Raji (cell line): ENCODE measurements around the gene SMARCB1.

Experiments
- POLR2A ChIP-seq: IDR thresholded peaks from 2 replicates; pipeline ENCODE4 v1.6.1; 2011; ENCODE audit warnings: low read depth, low read length, control low read depth; ENCODE audit not compliant: insufficient read depth

The SMARCB1 gene

DNA sequence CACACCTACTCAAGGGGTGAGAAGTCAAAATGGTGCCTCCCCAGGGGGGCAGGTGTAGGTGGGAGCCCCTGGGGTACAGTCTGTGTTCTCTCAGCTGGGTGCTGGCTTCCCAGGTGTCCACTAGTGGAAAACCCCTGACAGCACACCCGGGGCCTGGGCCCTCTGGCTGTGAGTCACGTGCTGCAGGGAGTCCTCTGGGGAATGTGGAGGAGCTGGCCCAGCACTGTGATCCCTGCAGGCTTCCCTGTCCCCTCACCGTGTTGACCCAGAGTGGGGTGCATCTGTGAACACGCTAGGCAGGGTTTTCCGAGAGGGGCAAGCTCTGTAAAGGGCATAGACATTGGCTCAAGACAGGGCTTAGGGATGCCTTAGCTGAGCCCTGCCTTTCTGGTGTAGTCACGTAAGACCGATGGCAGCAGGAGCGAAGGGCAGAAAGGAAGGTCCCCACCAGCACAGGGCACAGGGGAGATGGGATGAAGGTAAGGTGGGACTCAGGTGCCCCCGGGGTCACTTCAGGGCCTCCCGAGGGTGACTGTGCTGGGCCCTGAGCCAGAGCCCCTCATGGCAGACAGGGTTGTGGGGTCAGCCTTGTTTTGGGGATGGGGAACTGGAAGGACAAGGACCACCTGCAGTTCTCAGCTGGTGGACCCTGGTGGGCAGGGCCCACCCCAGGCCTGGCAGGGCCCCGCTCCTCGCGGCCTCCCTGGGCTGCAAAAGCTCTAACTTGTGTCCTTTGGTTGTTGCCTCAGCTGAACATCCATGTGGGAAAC lies 37.9 kb downstream of the SMARCB1 start:
- TF ChIP-seq POLR2A: no peak

- no peak for TF ChIP-seq POLR2A
Observed at GRCh38 chr22:23825246-23825905, 38.6 kb downstream of the SMARCB1 start.

DNA sequence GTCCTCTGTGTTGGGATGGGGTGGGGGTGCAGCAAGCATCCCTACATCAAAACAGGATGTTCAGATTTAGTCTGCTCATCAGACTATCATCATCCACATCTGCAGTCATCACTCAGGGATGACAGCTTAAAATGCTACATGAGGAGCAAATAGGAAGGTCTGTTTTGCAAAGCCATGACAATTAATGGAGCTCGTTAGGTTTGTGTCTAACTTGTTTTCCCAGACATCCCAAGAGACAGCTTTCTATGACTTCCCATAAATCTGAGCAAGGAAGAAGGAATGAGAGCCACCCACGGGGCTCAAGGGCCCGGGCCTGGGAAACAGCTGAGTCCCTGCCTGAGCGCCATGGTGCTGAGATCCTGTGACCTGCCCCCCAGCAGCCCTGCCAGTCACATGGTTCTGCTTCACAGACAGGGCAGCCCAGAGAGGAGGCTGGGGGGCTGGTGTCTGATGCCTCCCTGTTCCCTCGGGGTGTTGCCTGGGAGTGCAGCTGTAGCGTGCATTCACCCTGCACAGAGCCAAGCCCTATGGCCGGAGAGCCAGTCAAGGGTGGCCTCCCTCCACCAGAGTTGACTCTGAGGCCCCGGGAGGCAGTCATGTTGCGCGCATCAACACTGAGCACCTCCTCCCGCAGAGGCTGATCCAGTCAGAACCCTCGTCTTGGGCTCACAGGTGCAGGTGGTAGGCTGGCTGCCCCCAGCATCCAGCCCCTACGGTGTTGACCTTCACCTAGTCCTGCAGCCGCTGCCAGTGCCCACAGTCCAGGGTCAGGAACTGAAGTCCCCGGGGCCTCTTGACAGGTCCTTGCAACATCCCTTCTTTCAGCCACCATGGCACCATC lies 40.0 kb downstream of the SMARCB1 start:
- no peak for TF ChIP-seq POLR2A

GRCh38 chr22:23827351-23827995 lies 40.7 kb downstream of the SMARCB1 start:
- TF ChIP-seq POLR2A: no peak

DNA sequence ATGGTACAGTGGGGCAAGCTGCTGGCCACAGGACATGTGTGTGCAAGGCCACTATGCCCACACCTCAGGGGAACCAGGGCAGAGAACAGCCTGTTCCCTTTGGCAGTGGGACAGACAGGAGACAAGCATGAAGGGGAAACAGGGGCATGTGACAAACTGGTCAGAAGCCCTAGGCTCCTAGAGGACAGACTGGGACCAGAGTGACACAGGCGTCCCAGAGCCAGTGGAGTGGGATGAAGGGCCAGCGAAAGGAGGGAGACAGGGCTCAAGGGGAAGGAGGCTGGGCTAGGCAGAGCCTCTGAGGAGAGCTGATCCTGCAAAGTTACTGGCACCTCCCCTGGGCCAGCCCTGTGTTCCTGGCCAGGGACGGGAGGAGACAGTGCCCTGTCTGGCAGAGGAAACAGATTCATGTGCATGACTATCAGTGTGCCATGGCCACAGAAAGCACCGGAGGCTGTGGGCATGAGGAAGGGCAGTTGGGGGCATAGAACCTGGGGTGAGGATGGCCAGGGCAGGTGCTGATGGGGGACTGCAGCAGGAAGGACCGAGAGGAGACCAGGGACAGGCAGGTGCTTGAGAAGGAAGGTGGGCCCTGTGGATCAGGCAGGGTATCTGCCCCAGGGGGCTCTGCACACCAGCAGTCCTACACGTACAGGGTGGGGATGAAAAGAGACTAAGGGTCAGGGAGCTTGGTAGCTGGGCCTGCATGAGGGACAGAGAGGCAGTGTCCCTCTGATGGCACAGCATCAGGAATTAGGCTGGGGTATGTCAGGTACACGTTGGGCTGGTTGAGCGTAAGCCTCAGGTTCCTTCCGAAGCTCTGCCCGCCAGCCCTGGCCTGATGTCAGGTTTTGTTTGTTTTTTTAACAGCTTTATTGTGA lies 42.3 kb downstream of the SMARCB1 start:
- TF ChIP-seq POLR2A: no peak

DNA sequence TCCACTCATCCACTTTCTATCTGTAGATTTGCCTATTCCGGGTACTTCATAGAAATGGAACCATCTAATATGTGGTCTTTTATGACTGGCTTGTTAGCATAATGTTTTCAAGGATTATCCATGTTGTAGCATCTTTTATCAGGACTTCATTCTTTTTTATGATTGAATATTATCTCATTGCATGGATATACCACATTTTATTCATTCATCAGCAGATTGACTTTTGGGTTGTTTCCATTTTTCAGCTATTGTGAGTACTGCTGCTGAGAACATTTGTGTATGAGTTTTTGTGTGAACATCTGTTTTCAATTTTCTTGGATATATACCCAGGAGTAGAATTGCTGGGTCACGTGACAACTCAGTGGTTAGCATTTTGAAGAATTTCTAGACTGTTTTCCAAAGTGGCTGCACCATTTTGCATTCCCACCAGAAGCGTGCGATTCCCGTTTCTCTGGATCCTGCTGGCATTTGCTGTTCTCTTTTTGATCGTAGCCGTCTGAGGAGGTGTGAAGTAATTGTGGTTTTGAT lies 43.1 kb downstream of the SMARCB1 start:
- TF ChIP-seq POLR2A: no peak

GRCh38 chr22:23831261-23831660 lies 44.5 kb downstream of the SMARCB1 start:
- TF ChIP-seq POLR2A: no peak

- no peak for TF ChIP-seq POLR2A
Observed at GRCh38 chr22:23831781-23832180, 45.0 kb downstream of the SMARCB1 start.

GRCh38 chr22:23832226-23833016 lies 45.7 kb downstream of the SMARCB1 start:
- TF ChIP-seq POLR2A: no peak

DNA sequence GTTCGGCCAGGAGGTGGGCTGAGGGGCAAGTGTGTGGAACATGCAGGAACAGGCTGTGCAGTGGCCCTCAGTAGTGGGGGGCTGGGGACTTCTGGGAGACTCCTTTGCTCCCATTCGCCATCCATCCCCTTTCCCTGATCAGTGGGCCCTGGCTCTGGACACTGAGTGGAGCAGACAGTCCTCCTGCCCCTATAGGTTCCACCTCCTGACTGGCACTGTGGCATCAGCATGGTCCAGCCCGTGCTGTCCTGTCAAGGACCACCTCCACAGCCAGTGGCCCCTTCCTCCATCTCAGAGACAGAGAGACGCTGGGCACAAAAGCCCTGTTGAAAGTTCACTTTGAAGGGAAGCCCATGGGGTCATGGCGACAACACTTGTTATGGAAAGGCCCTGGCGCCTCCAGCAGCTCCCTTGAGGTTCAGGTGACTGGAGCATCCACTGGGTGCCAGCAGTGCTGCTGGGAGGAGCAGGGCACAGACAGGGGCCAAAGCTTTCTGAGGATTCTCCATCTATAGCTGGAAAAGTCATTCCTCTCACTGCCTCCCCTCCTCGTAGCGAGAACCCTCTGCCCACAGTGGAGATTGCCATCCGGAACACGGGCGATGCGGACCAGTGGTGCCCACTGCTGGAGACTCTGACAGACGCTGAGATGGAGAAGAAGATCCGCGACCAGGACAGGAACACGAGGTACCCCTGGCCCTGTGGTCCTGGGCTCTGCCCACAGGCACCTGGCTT lies 46.4 kb downstream of the SMARCB1 start:
- TF ChIP-seq POLR2A: no peak

DNA sequence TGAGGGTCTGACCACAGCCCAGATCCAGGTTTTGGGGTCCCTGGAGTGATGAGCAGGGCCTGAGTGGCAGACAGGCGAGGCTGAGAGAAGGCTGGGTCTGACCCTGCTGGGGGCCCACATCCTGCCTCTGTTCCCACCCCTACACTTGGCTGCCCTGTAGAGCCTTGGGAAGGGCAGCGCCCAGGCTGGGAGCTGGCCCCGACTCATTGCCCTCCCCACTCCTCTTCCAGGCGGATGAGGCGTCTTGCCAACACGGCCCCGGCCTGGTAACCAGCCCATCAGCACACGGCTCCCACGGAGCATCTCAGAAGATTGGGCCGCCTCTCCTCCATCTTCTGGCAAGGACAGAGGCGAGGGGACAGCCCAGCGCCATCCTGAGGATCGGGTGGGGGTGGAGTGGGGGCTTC lies 47.1 kb downstream of the SMARCB1 start:
- no peak for TF ChIP-seq POLR2A

- no peak for TF ChIP-seq POLR2A
Observed at GRCh38 chr22:23834406-23834792, 47.6 kb downstream of the SMARCB1 start.
